Loucy (cell line): Measurements from ENCODE around the gene ZCCHC14.
"Not testable (repeated sequence)": the region's sequence is repeated elsewhere in the genome, so short reads cannot be mapped to it uniquely, and the experiment has no call there.

Source experiments
- H2AFZ ChIP-seq: fragments of 200-600 bp; sonication (generic); 2 replicates; pipeline ENCODE4 v1.6.0; 2016; ENCODE audit warnings: antibody characterized with exemption, mild to moderate bottlenecking, low read length, moderate library complexity
- H3F3A ChIP-seq: fragments of 200-600 bp; 2 replicates; pipeline ENCODE4 v1.6.0; 2016; ENCODE audit warnings: antibody characterized with exemption, low read depth, mild to moderate bottlenecking
- H3K27me3 ChIP-seq: fragments of 200-600 bp; sonication (generic); 2 replicates; pipeline ENCODE4 v1.6.1; 2014; ENCODE audit warnings: low read length, mild to moderate bottlenecking; ENCODE audit not compliant: insufficient read depth, poor library complexity, severe bottlenecking
- H3K36me3 ChIP-seq: fragments of 200-600 bp; sonication (generic); 2 replicates; pipeline ENCODE4 v1.6.1; 2016; ENCODE audit warnings: low read length; ENCODE audit not compliant: insufficient read depth
- H3K4me1 ChIP-seq: fragments of 200-600 bp; sonication (generic); 2 replicates; pipeline ENCODE4 v1.5.1; 2014; ENCODE audit warnings: low read length, mild to moderate bottlenecking; ENCODE audit not compliant: insufficient read depth, poor library complexity, severe bottlenecking
- H3K4me2 ChIP-seq: fragments of 200-600 bp; sonication (generic); 2 replicates; pipeline ENCODE4 v1.6.0; 2014; ENCODE audit warnings: antibody characterized with exemption, low read length, low read depth, mild to moderate bottlenecking; ENCODE audit not compliant: poor library complexity, severe bottlenecking
- H3K4me3 ChIP-seq: fragments of 200-600 bp; sonication (generic); 2 replicates; pipeline ENCODE4 v1.5.1; 2014; ENCODE audit warnings: low read length, mild to moderate bottlenecking, mixed read lengths; ENCODE audit not compliant: poor library complexity, severe bottlenecking
- H3K79me2 ChIP-seq: fragments of 200-600 bp; sonication (generic); 2 replicates; pipeline ENCODE4 v1.6.1; 2014; ENCODE audit warnings: low read length; ENCODE audit not compliant: insufficient read depth
- H3K9ac ChIP-seq: fragments of 200-600 bp; sonication (generic); 2 replicates; pipeline ENCODE4 v1.6.0; 2014; ENCODE audit warnings: mild to moderate bottlenecking, low read depth, low read length, moderate library complexity; ENCODE audit not compliant: poor library complexity, severe bottlenecking
- H3K9me2 ChIP-seq: fragments of 200-600 bp; sonication (generic); replicated peaks from 2 replicates; pipeline ENCODE4 v1.6.1; 2016; ENCODE audit warnings: low read depth, low read length, mixed read lengths
- H3K9me3 ChIP-seq: fragments of 200-600 bp; sonication (generic); 2 replicates; pipeline ENCODE4 v1.6.1; 2014; ENCODE audit warnings: mild to moderate bottlenecking, antibody characterized with exemption, low read length, low read depth; ENCODE audit not compliant: insufficient read depth
- H4K20me1 ChIP-seq: fragments of 200-600 bp; sonication (generic); 2 replicates; pipeline ENCODE4 v1.6.0; 2014; ENCODE audit warnings: antibody characterized with exemption, low read length, mild to moderate bottlenecking; ENCODE audit not compliant: insufficient read depth, poor library complexity, severe bottlenecking
- EZH2phosphoT487 ChIP-seq: fragments of 200-600 bp; IDR thresholded peaks from 2 replicates; pipeline ENCODE4 v1.6.1; 2018; ENCODE audit warnings: antibody characterized with exemption, mild to moderate bottlenecking, moderate library complexity, borderline replicate concordance
- TF ChIP-seq, protein P1 (sequence below): fragments of 200-600 bp; sonication (generic); conservative IDR thresholded peaks from 2 replicates; pipeline ENCODE4 v1.5.1; 2014; ENCODE audit warnings: mild to moderate bottlenecking, antibody characterized with exemption, low read length

The ZCCHC14 gene

DNA sequence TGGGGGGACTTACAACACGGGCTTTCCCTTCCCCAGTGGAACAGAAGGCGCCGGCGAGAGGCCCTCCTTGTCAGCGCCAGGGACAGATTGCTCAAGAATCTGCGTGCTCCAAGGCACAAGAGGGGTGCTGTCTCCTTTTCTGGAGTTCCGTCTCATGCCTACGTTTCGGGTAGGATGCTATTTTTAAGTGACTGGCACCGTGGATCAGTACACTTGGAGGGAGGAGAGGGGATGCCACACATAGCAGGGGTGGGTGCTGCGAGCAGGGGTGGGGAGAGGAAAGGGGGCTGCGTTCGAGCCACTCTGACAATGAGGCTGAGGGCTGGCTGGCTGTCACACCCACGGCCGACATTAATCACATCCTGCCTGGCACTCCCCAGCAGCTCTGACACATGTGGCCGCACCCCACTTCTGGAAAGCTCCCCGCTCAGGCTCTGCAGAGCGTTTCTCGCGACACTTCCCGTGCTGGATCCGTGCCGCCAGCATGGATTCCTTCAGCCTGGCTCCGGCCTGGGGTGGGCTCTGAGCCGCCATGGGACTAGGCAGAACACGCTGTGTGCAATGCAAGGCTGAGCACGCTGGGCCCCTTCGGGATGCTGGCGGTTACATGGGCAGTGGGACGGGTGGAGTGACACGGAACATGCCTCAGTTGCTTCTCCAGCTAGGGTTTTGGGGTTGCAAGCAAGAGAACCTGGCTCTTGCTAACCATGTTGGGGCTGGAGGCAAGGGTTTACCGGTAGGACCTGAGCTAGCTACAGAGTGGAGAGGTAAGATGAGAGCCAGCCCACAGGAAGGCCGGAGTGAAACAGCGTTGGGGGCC, 25.0 kb upstream of the ZCCHC14 start:
- H3K79me2 ChIP-seq, H4K20me1 ChIP-seq, H3K27me3 ChIP-seq, H3K4me1 ChIP-seq, H3K4me3 ChIP-seq, H3K9ac ChIP-seq, H3K36me3 ChIP-seq, H3F3A ChIP-seq, H3K9me3 ChIP-seq, H3K4me2 ChIP-seq, H2AFZ ChIP-seq, H3K9me2 ChIP-seq: not testable (repeated sequence)

DNA sequence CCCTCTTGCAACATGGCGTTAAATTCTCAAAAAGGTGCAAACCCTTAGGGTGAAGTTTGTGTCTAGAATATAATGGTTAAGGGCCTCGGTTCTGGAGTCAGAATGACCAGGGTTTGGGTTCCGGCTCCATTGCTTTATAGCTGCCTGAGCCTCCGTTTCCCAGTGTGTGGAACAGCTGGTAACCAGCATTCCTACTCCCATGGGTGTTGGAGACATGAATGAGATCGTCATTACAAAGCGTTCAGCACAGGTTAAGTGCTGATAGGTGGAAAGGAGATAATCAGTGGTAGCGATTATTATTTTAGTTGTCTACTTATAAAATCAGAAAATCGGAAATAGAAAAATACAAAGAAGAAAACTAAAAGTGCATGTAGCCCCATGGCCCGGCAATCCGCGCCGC, 23.5 kb upstream of the ZCCHC14 start:
- H3K27me3 ChIP-seq, result no peaks in the 10 kb centered on the region
- H3K36me3 ChIP-seq, result no peaks in the 10 kb centered on the region
- H3F3A ChIP-seq, result no peaks in the 10 kb centered on the region
- H3K79me2 ChIP-seq, result no peaks in the 10 kb centered on the region
- no peak overlapping the region for H2AFZ ChIP-seq
- no peaks in the 10 kb centered on the region for H3K9me2 ChIP-seq
- no peak overlapping the region for H3K4me2 ChIP-seq
- TF ChIP-seq, protein P1, sequence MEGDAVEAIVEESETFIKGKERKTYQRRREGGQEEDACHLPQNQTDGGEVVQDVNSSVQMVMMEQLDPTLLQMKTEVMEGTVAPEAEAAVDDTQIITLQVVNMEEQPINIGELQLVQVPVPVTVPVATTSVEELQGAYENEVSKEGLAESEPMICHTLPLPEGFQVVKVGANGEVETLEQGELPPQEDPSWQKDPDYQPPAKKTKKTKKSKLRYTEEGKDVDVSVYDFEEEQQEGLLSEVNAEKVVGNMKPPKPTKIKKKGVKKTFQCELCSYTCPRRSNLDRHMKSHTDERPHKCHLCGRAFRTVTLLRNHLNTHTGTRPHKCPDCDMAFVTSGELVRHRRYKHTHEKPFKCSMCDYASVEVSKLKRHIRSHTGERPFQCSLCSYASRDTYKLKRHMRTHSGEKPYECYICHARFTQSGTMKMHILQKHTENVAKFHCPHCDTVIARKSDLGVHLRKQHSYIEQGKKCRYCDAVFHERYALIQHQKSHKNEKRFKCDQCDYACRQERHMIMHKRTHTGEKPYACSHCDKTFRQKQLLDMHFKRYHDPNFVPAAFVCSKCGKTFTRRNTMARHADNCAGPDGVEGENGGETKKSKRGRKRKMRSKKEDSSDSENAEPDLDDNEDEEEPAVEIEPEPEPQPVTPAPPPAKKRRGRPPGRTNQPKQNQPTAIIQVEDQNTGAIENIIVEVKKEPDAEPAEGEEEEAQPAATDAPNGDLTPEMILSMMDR, result no peak
- no peak for TF ChIP-seq EZH2phosphoT487
- no peak overlapping the region for H3K9ac ChIP-seq
- H4K20me1 ChIP-seq, result no peaks in the 10 kb centered on the region
- H3K9me3 ChIP-seq, result no peaks in the 10 kb centered on the region
- H3K4me3 ChIP-seq, result no peak overlapping the region
- no peaks in the 10 kb centered on the region for H3K4me1 ChIP-seq

DNA sequence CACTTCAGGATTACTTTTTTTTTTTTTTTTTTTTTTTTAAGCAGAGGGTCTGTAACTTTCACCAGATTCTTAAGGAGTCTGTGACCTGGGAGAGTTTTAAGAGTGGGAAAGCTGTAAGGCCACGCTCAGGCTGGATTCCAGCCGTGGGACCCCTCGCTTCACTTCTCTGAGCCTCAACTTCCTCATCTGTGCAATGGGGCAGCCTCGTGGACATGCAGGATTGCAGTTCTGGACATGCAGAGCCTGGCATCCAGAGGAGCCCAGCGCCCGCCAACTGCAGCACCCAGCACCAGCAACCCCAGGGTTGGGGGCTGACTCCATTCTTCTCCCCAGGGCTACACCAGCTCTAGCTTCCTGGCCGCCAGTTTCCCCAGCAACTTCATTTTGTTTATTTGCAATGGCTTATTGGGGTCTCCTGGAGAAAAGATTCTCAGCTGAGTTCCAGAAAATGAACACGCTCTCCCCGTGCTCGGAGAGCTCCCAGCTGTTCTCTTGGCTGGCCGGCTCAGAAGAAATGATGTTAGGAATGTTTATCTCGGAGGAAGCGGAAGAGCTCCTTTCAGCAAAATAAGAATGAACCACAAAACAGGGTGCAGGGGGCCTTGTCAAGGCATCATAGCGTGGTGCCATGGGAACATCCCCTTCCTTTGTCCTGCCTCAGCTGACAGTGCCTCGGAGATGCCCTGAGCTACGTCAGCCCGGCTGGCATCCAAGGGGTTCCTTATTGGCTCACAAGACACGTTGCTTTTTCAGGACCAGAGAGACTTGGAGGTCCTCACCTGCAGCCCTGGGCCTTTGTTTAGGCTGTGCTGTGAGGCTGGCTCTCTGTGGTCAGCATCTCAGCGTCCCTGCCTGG, 22.9 kb upstream of the ZCCHC14 start:
- TF ChIP-seq, protein P1, result no peak
- TF ChIP-seq EZH2phosphoT487, result no peak
- no peaks in the 10 kb centered on the region for H3F3A ChIP-seq
- H4K20me1 ChIP-seq, result no peaks in the 10 kb centered on the region
- no peaks in the 10 kb centered on the region for H3K27me3 ChIP-seq
- no peak overlapping the region for H3K4me3 ChIP-seq
- no peak overlapping the region for H3K9ac ChIP-seq
- no peaks in the 10 kb centered on the region for H3K4me1 ChIP-seq
- H2AFZ ChIP-seq, result no peak overlapping the region
- H3K79me2 ChIP-seq, result no peaks in the 10 kb centered on the region
- no peak overlapping the region for H3K4me2 ChIP-seq
- no peaks in the 10 kb centered on the region for H3K36me3 ChIP-seq
- H3K9me3 ChIP-seq, result no peaks in the 10 kb centered on the region
- H3K9me2 ChIP-seq, result no peaks in the 10 kb centered on the region

DNA sequence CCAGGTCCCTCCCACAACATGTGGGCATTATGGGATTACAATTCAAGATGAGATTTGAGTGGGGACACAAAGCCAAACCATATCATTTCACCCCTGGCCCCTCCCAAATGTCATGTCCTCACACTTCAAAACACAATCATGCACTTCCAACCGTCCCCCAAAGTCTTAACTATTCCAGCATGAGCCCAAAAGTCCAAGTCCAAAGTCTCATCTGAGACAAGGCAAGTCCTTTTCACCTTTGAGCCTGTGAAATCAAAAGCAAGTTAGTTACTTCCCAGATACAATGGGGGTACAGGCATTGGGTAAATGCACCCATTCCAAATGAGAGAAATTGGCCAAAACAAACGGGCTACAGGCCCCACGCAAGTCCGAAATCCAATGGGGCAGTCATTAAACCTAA, 17.0 kb upstream of the ZCCHC14 start:
- not testable (repeated sequence) for H3K9me3 ChIP-seq, H3K36me3 ChIP-seq, H4K20me1 ChIP-seq, H3F3A ChIP-seq, H3K79me2 ChIP-seq, H3K4me1 ChIP-seq, H3K9me2 ChIP-seq, H3K4me3 ChIP-seq, H3K27me3 ChIP-seq, H3K9ac ChIP-seq, H3K4me2 ChIP-seq, H2AFZ ChIP-seq
